Measurements from ENCODE around the gene RAPGEF5.

DNA sequence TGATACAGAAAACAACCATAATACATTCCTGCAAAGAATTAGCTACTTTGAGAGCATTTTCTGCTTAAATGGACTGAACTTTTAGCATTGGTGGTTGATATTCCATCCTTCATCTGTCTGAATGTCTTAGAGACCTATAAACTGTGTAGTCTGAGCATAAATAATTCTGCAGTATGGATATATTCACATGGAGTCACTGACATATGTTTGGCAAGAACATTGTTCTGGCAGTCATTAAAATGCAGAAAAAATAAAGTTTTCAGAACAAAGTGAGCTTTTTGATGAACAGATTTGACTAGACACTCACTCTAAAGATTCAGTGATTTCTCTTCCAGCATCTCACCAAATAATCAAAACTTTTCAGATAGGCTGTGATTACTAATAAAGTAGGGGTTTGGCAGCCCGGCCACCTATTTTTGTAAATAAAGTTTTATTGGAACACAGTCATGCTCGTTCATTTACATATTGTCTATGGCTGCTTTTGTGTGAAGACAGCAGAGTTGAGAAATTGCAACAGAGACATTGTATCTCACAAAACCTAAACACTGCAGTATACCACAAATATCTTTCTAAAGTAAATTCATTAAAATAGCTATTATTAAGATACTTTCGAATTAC, 44.1 kb upstream of the RAPGEF5 start:
- TF ChIP-seq, protein P1, sequence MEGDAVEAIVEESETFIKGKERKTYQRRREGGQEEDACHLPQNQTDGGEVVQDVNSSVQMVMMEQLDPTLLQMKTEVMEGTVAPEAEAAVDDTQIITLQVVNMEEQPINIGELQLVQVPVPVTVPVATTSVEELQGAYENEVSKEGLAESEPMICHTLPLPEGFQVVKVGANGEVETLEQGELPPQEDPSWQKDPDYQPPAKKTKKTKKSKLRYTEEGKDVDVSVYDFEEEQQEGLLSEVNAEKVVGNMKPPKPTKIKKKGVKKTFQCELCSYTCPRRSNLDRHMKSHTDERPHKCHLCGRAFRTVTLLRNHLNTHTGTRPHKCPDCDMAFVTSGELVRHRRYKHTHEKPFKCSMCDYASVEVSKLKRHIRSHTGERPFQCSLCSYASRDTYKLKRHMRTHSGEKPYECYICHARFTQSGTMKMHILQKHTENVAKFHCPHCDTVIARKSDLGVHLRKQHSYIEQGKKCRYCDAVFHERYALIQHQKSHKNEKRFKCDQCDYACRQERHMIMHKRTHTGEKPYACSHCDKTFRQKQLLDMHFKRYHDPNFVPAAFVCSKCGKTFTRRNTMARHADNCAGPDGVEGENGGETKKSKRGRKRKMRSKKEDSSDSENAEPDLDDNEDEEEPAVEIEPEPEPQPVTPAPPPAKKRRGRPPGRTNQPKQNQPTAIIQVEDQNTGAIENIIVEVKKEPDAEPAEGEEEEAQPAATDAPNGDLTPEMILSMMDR (IDR thresholded peaks at IDR 0.05): no peak
- no peak for TF ChIP-seq POLR2A (IDR thresholded peaks at IDR 0.05; ENCODE audit: low read depth)

All from esophagus muscularis mucosa (tissue), 3 donors.